Endothelial cell of umbilical vein (primary cell): ENCODE measurements around the gene GSTM3. TPM values are rescaled to one million over a fixed set of nuclear protein-coding genes. Genes with fewer than 3 reads are reported as not detected.

Source experiments
- BruUV-seq: library from RNA; stranded (reverse); fragments of 400-500 nt; replicated peaks from 2 replicates; lab custom pipeline; 2021; lab: Mats Ljungman, UMichigan
- CTCF ChIA-PET: fragments of 300-600, 350-600 bp; sonication (Branson Sonifier 250); formaldehyde crosslinking; loops from one replicate; lab custom pipeline; 2021; ENCODE audit warnings: antibody characterized with exemption, inconsistent platforms; lab: Charles Lee
- POLR2A ChIA-PET: fragments of 300-600, 350-600 bp; sonication (Branson Sonifier 250); formaldehyde crosslinking; loops from one replicate; lab custom pipeline; 2021; ENCODE audit warnings: antibody characterized with exemption, inconsistent platforms; lab: Charles Lee
- DNase-seq: peaks from one replicate; pipeline ENCODE4 v3.0.0-alpha.2; 2011; ENCODE audit warnings: low read depth, low spot score
- FAIRE-seq: peaks from 2 replicates; lab custom pipeline; 2011; peaks lifted over from hg19 to GRCh38; lab: Jason Lieb, UNC
- H2AFZ ChIP-seq: 2 replicates; pipeline ENCODE4 v1.6.0; 2012; ENCODE audit warnings: low read depth, low read length, control low read depth, inconsistent platforms
- H3K27ac ChIP-seq: 2 replicates; pipeline ENCODE4 v1.5.1; 2011; ENCODE audit warnings: low read depth, mild to moderate bottlenecking, control low read depth, low read length, moderate library complexity; ENCODE audit not compliant: insufficient read depth
- H3K27me3 ChIP-seq, 2 experiments: 2 replicates each; pipeline versions ENCODE4 v1.6.0 to v1.6.1; 2011; ENCODE audit warnings: low read length in 2 of 2, mixed read lengths in 1 of 2; ENCODE audit not compliant: control insufficient read depth in 2 of 2, insufficient read depth in 2 of 2
- H3K36me3 ChIP-seq, 2 experiments: 2 replicates in 1 of 2; 3 replicates in 1 of 2; pipeline ENCODE4 v1.5.1; 2011; ENCODE audit warnings: low read length in 2 of 2, mild to moderate bottlenecking in 1 of 2, moderate library complexity in 1 of 2; ENCODE audit not compliant: control insufficient read depth in 2 of 2, insufficient read depth in 2 of 2; ENCODE audit errors: extremely low read depth in 1 of 2
- H3K4me1 ChIP-seq: 3 replicates; pipeline ENCODE4 v1.5.1; 2011; ENCODE audit warnings: mild to moderate bottlenecking, low read length; ENCODE audit not compliant: control insufficient read depth, insufficient read depth; ENCODE audit errors: extremely low read depth
- H3K4me2 ChIP-seq: 2 replicates; pipeline ENCODE4 v1.6.1; 2011; ENCODE audit warnings: low read length, control low read depth, mixed read lengths; ENCODE audit not compliant: insufficient read depth
- H3K4me3 ChIP-seq, 3 experiments: fragments of 200-600 bp in 1 of 3; sonication (generic), shearing (Covaris generic) in 1 of 3; replicated peaks in 1 of 3; 2 replicates each; pipeline ENCODE4 v1.5.1; 2011 to 2016; ENCODE audit warnings: control low read depth in 3 of 3, low read length in 3 of 3, mild to moderate bottlenecking in 2 of 3, inconsistent platforms in 1 of 3, low read depth in 1 of 3, moderate library complexity in 1 of 3; ENCODE audit not compliant: insufficient read depth in 1 of 3
- H3K79me2 ChIP-seq: 2 replicates; pipeline ENCODE4 v1.6.0; 2012; ENCODE audit warnings: low read length, inconsistent platforms; ENCODE audit not compliant: control insufficient read depth, insufficient read depth
- H3K9ac ChIP-seq: replicated peaks from 2 replicates; pipeline ENCODE3; 2011; ENCODE audit warnings: low read length, control low read depth; ENCODE audit not compliant: insufficient read depth; ENCODE audit errors: extremely low read depth
- H3K9me1 ChIP-seq: replicated peaks from 3 replicates; pipeline ENCODE4 v1.6.0; 2011; ENCODE audit warnings: mild to moderate bottlenecking, low read length; ENCODE audit not compliant: control insufficient read depth, insufficient read depth; ENCODE audit errors: extremely low read depth
- H3K9me3 ChIP-seq: replicated peaks from 2 replicates; pipeline ENCODE4 v1.5.1; 2012; ENCODE audit warnings: low read length, inconsistent platforms; ENCODE audit not compliant: control insufficient read depth, insufficient read depth
- H4K20me1 ChIP-seq: replicated peaks from 2 replicates; pipeline ENCODE3; 2011; ENCODE audit warnings: mild to moderate bottlenecking, low read length; ENCODE audit not compliant: control insufficient read depth, insufficient read depth; ENCODE audit errors: extremely low read depth
- EZH2 ChIP-seq: IDR thresholded peaks from 2 replicates; pipeline ENCODE4 v1.6.1; 2012; ENCODE audit warnings: borderline replicate concordance, low read depth, mild to moderate bottlenecking, moderate library complexity, low read length, inconsistent platforms; ENCODE audit not compliant: severe bottlenecking
- FOS ChIP-seq: IDR thresholded peaks from 2 replicates; pipeline ENCODE4 v1.6.1; 2011; ENCODE audit warnings: mild to moderate bottlenecking, low read length, moderate library complexity, borderline replicate concordance; ENCODE audit not compliant: insufficient read depth
- GATA2 ChIP-seq: IDR thresholded peaks from 2 replicates; pipeline ENCODE4 v1.7.0; 2011; ENCODE audit warnings: low read depth, mild to moderate bottlenecking, moderate library complexity, mixed read lengths, low read length; ENCODE audit not compliant: insufficient read length, insufficient read depth
- JUN ChIP-seq: IDR thresholded peaks from 2 replicates; pipeline ENCODE4 v1.6.1; 2011; ENCODE audit warnings: borderline replicate concordance, low read depth; ENCODE audit not compliant: insufficient read length, insufficient read depth
- MYC ChIP-seq: IDR thresholded peaks from one replicate; pipeline ENCODE4 v1.6.1; 2011; ENCODE audit warnings: mild to moderate bottlenecking, low read depth, low read length
- POLR2A ChIP-seq: IDR thresholded peaks from 2 replicates; pipeline ENCODE4 v1.6.1; 2012; ENCODE audit warnings: low read depth, mild to moderate bottlenecking, control low read depth, low read length
- POLR2AphosphoS5 ChIP-seq: IDR thresholded peaks from 2 replicates; pipeline ENCODE4 v1.6.1; 2012; ENCODE audit warnings: low read depth, mild to moderate bottlenecking, control low read depth, low read length, moderate library complexity; ENCODE audit not compliant: insufficient read depth
- dilution Hi-C: fragments of 300-500 bp; cut with MboI; formaldehyde crosslinking; loops from one replicate; pipeline ENCODE4 v1.15.0; 2019; ENCODE audit warnings: low sequenced_read_pairs; ENCODE audit not compliant: extremely low pct_ligation_motif_present
- intact Hi-C: fragments of 100-400 bp; cut with micrococcal nuclease; formaldehyde crosslinking; loops from one replicate; pipeline ENCODE4 v1.10.0; 2022
- polyA plus RNA-seq, 4 experiments: library from polyadenylated mRNA; depleted of rRNA in 3 of 4; stranded (reverse) in 3 of 4; unstranded in 1 of 4; fragments of >200 nt; gene quantifications; 2 replicates each; pipeline versions ENCODE4 v1.2.1 to v1.2.3, GENCODE V29; 2011 to 2012; ENCODE audit warnings: missing spikeins in 1 of 4
- total RNA-seq: library from RNA; stranded (reverse); gene quantifications from 2 replicates; pipeline ENCODE4 v1.2.3, GENCODE V29; 2021
- TF ChIP-seq, protein P1 (sequence below), 2 donors: IDR thresholded peaks; 1 replicate in 1 of 2; 2 replicates in 1 of 2; pipeline ENCODE4 v1.5.1; 2011; ENCODE audit warnings: low read length in 2 of 2, mild to moderate bottlenecking in 2 of 2, moderate library complexity in 2 of 2, control low read depth in 1 of 2, inconsistent platforms in 1 of 2, low read depth in 1 of 2; ENCODE audit not compliant: insufficient read depth in 1 of 2; ENCODE audit errors: extremely low read depth in 1 of 2
- TF ChIP-seq, protein P2 (sequence below): IDR thresholded peaks from 2 replicates; pipeline ENCODE4 v1.6.1; 2011; ENCODE audit not compliant: insufficient read depth, insufficient read length

Gene GSTM3
- total and polyA plus RNA-seq, 2 donors (not counting 3 experiments of a cell fraction or from before 2014, with no cell fraction given), result 27.9 to 52.0 TPM

DNA sequence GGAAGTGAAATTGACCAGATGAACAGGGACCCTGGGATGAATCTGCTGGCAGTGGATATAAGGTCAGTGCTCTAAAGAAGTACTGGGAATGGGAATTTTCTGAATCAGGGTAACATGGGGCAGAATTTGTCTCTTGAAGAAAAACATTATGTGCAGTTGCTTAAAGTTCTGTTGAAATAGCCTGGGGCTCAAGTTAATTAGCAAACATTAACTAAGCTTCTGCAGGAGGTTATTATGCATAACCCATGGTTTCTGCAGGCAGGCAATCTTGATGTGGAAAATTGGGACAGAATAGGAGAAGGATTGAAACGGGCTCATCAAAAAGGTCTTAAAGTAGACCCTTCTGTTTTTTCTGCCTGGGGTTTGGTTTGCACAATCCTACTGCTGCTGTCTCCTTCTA is 14.8 kb downstream of the GSTM3 start:
- ChIA-PET POLR2A (no interaction called here), CTCF (no interaction called here)
- H2AFZ ChIP-seq, result no peak overlapping the region
- DNase-seq (no peak), FAIRE-seq (no peak)
- intact Hi-C loops (no loop called here), dilution Hi-C loops (no loop called here)
- H4K20me1 ChIP-seq, result no peaks in the 10 kb centered on the region
- TF ChIP-seq MYC, result no peak
- no peak overlapping the region for H3K9ac ChIP-seq
- no peaks in the 10 kb centered on the region for H3K36me3 ChIP-seq
- H3K4me2 ChIP-seq, result no peak overlapping the region
- H3K9me3 ChIP-seq, result no peaks in the 10 kb centered on the region
- no peaks in the 10 kb centered on the region for H3K79me2 ChIP-seq
- H3K27me3 ChIP-seq, result peaks cover 9 to 16% of the 10 kb centered on the region in 2 experiments
- H3K9me1 ChIP-seq, result no peaks in the 10 kb centered on the region
- no peak overlapping the region for H3K4me3 ChIP-seq
- BruUV-seq, result no TSS peak
- H3K4me1 ChIP-seq, result no peaks in the 10 kb centered on the region
- no peak overlapping the region for H3K27ac ChIP-seq

GRCh38 chr1:109725510-109725909 is 15.3 kb downstream of the GSTM3 start:
- no peaks in the 10 kb centered on the region for H3K36me3 ChIP-seq
- H4K20me1 ChIP-seq, result no peaks in the 10 kb centered on the region
- no peak overlapping the region for H3K4me3 ChIP-seq
- ChIA-PET POLR2A (no interaction called here), CTCF (no interaction called here)
- DNase-seq, result no peak
- TF ChIP-seq JUN (no peak), POLR2AphosphoS5 (no peak), GATA2 (no peak), POLR2A (no peak), EZH2 (no peak), FOS (no peak), MYC (no peak)
- TF ChIP-seq, protein P1, sequence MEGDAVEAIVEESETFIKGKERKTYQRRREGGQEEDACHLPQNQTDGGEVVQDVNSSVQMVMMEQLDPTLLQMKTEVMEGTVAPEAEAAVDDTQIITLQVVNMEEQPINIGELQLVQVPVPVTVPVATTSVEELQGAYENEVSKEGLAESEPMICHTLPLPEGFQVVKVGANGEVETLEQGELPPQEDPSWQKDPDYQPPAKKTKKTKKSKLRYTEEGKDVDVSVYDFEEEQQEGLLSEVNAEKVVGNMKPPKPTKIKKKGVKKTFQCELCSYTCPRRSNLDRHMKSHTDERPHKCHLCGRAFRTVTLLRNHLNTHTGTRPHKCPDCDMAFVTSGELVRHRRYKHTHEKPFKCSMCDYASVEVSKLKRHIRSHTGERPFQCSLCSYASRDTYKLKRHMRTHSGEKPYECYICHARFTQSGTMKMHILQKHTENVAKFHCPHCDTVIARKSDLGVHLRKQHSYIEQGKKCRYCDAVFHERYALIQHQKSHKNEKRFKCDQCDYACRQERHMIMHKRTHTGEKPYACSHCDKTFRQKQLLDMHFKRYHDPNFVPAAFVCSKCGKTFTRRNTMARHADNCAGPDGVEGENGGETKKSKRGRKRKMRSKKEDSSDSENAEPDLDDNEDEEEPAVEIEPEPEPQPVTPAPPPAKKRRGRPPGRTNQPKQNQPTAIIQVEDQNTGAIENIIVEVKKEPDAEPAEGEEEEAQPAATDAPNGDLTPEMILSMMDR (IDR thresholded peaks at IDR 0.05; ENCODE audit: extremely low read depth in 1 of 2, insufficient read depth in 1 of 2, low read depth in 1 of 2, low read length in 2 of 2), result no peak
- TF ChIP-seq, protein P2, sequence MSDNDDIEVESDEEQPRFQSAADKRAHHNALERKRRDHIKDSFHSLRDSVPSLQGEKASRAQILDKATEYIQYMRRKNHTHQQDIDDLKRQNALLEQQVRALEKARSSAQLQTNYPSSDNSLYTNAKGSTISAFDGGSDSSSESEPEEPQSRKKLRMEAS, result no peak
- peaks cover 5 to 13% of the 10 kb centered on the region in 2 experiments for H3K27me3 ChIP-seq
- H3K4me2 ChIP-seq, result no peak overlapping the region
- intact Hi-C loops, result no loop called here
- no peak overlapping the region for H3K27ac ChIP-seq
- H3K9ac ChIP-seq, result no peak overlapping the region
- dilution Hi-C loops, result no loop called here
- no peaks in the 10 kb centered on the region for H3K9me1 ChIP-seq
- H3K9me3 ChIP-seq, result no peaks in the 10 kb centered on the region
- BruUV-seq, result no TSS peak
- FAIRE-seq, result no peak
- H3K79me2 ChIP-seq, result no peaks in the 10 kb centered on the region
- H2AFZ ChIP-seq, result no peak overlapping the region
- no peaks in the 10 kb centered on the region for H3K4me1 ChIP-seq
